ENCODE measurements around the gene SHISA4.
A peak's percentile ranks its signal among the peaks of the same experiment; 100 is the strongest.

The SHISA4 gene

DNA sequence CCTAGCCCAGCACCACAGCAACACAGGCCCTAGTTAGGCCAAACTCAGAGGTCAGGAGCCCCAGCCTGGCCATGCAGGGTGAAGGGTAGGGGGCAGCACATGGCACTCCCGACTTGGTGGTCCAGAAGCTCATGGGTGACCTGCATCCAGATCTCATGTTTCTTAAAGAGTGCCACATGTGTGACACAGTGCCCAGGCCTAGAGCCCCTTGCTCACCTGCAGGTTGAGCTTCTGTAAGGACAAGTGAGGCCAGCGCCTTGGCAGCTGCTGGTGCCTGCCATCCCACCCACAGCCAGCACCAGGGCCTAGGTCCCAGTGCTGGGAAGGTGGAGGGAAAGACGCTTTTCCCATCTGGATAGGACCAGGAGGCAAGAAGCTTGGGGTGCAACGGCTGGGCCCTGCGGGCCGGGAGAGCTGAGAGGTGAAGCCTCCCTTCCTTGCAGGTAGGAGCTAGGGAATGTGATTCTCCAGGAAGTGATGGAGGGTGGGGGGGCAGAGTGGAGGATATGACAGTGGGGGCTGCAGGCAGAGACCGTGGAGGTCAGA lies 6.5 kb downstream of the SHISA4 start:
- no peak overlapping the region for H3K4me3 ChIP-seq (ENCODE audit: low read depth, low read length)
- H3K36me3 ChIP-seq = no peaks in the 10 kb centered on the region
- H3K27me3 ChIP-seq = no peaks in the 10 kb centered on the region
- H3K9me3 ChIP-seq = no peaks in the 10 kb centered on the region
- H3K4me1 ChIP-seq = no peaks in the 10 kb centered on the region
- TF ChIP-seq, protein P1, sequence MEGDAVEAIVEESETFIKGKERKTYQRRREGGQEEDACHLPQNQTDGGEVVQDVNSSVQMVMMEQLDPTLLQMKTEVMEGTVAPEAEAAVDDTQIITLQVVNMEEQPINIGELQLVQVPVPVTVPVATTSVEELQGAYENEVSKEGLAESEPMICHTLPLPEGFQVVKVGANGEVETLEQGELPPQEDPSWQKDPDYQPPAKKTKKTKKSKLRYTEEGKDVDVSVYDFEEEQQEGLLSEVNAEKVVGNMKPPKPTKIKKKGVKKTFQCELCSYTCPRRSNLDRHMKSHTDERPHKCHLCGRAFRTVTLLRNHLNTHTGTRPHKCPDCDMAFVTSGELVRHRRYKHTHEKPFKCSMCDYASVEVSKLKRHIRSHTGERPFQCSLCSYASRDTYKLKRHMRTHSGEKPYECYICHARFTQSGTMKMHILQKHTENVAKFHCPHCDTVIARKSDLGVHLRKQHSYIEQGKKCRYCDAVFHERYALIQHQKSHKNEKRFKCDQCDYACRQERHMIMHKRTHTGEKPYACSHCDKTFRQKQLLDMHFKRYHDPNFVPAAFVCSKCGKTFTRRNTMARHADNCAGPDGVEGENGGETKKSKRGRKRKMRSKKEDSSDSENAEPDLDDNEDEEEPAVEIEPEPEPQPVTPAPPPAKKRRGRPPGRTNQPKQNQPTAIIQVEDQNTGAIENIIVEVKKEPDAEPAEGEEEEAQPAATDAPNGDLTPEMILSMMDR (IDR thresholded peaks at IDR 0.05; ENCODE audit: low read depth, low read length) = no peak
- no peak for DNase-seq

DNA sequence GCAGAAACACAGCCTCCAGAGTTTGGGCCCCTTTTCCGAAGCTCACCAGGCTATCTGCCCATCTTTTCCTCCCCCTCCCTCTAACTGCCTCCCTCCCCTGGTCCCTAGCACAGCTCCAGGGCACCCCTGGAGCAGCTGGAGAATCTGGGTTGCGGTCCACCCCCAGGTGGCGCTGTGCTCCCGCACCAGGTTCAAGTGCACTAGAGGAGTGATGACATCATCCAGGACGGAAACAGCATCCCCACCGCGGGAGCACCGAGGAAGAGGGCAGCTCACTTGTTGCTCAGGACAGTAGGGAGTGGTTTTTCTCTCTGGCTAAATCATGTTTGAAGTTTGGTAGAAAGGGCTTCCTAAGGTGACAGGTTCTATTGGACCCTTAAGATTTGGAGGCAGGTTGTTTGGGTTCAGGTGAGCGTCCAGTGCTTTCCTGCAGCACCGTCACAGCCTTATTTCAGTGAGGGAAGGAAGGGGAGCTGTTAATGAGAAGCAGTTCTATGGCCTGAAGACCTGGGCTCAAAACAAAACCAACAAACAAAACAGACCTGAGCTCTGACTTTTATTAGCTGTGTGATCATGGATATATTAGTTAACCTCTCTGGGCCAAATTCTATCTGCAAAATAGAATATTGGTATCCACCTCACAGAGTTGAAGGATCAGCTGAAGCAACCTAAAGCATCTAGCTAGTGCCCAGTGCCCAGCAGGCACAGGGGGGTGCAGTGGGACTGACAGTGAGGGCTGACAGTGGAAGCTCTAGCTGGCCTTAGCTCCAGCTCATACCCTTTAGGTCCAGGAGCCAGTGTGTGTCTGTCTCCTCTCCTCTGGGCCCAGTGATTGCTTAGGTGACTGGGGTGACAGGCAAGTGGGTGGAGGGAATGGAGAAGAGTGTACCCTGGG lies 7.5 kb downstream of the SHISA4 start:
- TF ChIP-seq, protein P1 (IDR thresholded peaks at IDR 0.05; ENCODE audit: low read depth, low read length) = peak; percentile 98
- no peaks in the 10 kb centered on the region for H3K27me3 ChIP-seq
- no peaks in the 10 kb centered on the region for H3K36me3 ChIP-seq
- no peaks in the 10 kb centered on the region for H3K9me3 ChIP-seq
- H3K4me1 ChIP-seq = no peaks in the 10 kb centered on the region
- peak; percentile 92 for DNase-seq
- H3K4me3 ChIP-seq (ENCODE audit: low read depth, low read length) = no peak overlapping the region

DNA sequence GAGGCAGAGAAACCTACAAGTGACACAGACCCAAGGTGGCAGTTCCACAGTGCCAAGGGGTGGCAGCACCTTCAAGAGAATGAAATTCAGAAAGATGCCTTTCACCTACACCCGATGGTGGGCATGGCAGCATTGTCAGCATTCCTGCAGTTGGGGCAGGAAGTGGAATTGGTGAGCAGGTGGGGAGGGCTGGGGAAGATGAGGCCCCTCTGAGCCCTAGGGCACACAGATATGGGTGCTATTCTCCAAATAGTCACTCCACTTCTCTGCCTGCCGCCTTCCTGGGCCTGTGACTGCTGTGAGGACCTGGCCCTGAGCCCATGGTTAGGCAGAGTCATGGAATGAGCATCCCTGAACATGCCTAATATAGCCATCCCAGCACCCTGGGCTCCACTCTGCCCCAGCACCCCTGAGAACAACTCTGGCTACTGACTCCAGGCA lies 8.3 kb downstream of the SHISA4 start:
- TF ChIP-seq, protein P1 (IDR thresholded peaks at IDR 0.05; ENCODE audit: low read depth, low read length) = no peak
- Histone ChIP-seq H3K4me3 (ENCODE audit: low read depth, low read length) (no peak overlapping the region), H3K4me1 (no peaks in the 10 kb centered on the region), H3K36me3 (no peaks in the 10 kb centered on the region), H3K9me3 (no peaks in the 10 kb centered on the region), H3K27me3 (no peaks in the 10 kb centered on the region)
- DNase-seq = no peak

DNA sequence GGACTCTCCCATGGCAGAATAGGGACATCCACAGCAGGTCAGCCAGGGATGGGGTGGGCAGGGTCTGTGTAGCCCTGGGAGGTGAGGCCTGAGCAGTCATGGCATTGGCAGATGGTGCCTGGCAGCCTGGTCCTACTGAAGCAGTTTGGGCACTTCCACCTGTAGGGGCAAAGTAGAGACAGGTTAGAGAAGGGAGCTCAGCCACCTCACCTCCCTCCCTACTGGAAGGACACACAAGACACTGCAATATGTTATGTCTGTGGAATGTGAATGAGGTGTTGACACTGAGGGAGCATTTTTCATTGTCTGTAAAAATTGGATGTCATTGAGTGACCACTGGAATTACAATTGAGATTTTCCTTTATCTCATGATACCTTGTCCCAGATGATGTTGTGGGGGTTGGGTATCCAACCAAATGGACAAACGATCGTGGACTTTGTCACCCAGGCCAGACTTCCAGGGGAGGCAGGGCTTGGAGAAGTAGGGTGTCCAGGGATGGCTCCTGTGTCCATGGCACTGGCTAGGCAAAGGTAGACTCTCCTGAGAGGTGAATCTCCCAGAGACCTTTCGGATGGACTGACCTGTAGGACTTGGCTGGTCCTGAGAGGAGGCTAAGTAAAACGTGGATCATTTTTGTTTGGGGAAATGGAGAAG lies 9.7 kb downstream of the SHISA4 start:
- no peaks in the 10 kb centered on the region for H3K27me3 ChIP-seq
- TF ChIP-seq, protein P1 (IDR thresholded peaks at IDR 0.05; ENCODE audit: low read depth, low read length) = no peak
- H3K9me3 ChIP-seq = no peaks in the 10 kb centered on the region
- H3K4me3 ChIP-seq (ENCODE audit: low read depth, low read length) = no peak overlapping the region
- no peaks in the 10 kb centered on the region for H3K36me3 ChIP-seq
- DNase-seq = no peak
- no peaks in the 10 kb centered on the region for H3K4me1 ChIP-seq

DNA sequence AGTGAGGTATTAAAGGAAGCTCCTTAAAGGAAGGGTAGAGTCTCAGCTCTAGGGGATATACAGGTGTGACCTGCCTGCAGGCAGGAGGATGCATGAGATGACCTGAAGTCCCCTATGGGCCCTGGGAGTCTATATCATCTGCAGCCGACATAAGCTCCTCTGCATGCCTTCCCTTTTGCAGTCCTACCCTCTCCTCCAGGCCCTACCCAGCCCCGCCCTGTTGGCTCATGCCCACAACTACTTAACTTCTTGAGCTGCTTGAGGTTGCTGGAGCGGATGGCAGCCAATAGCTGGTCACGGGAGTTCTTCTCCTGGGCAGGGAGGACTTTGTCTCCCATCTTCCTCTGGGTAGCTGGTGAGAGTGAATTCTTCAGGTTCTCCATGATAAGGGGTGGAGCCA lies 10.3 kb downstream of the SHISA4 start:
- DNase-seq = no peak
- no peaks in the 10 kb centered on the region for H3K9me3 ChIP-seq
- TF ChIP-seq, protein P1 (IDR thresholded peaks at IDR 0.05; ENCODE audit: low read depth, low read length) = no peak
- H3K36me3 ChIP-seq = no peaks in the 10 kb centered on the region
- no peak overlapping the region for H3K4me3 ChIP-seq (ENCODE audit: low read depth, low read length)
- H3K27me3 ChIP-seq = no peaks in the 10 kb centered on the region
- no peaks in the 10 kb centered on the region for H3K4me1 ChIP-seq

All from BE2C (cell line).